Nephron (organoid): ENCODE results near the gene PLCXD3.

Experiments
- H3K27ac Mint-ChIP-seq, 3 experiments: 2 replicates each; pipeline ENCODE4 v1.8.0; 2020; ENCODE audit warnings: mixed read lengths in 3 of 3, mild to moderate bottlenecking in 2 of 3, moderate library complexity in 1 of 3
- H3K27me3 Mint-ChIP-seq: 2 replicates; pipeline ENCODE4 v1.8.0; 2021; ENCODE audit warnings: low read depth, mild to moderate bottlenecking, moderate library complexity, mixed read lengths
- H3K36me3 Mint-ChIP-seq: 2 replicates; pipeline ENCODE4 v1.8.0; 2020; ENCODE audit warnings: low read depth, mixed read lengths
- H3K4me1 Mint-ChIP-seq: 2 replicates; pipeline ENCODE4 v1.8.0; 2020; ENCODE audit warnings: mixed read lengths
- H3K4me3 Mint-ChIP-seq, 3 experiments: 2 replicates each; pipeline ENCODE4 v1.8.0; 2020; ENCODE audit warnings: mild to moderate bottlenecking in 3 of 3, mixed read lengths in 3 of 3, moderate library complexity in 2 of 3
- H3K9me3 Mint-ChIP-seq: 2 replicates; pipeline ENCODE4 v1.8.0; 2020; ENCODE audit warnings: mixed read lengths
- CTCF ChIP-seq, 3 experiments: fragments of 200-600 bp; sonication (generic); IDR thresholded peaks; one replicate each; pipeline ENCODE4 v1.5.0; 2021; ENCODE audit warnings: antibody characterized with exemption in 3 of 3; ENCODE audit not compliant: unreplicated experiment in 3 of 3

Gene PLCXD3

GRCh38 chr5:41356786-41357185, 153.6 kb downstream of the PLCXD3 start:
- H3K9me3 Mint-ChIP-seq: peaks cover 14% of the 10 kb centered on the region
- no peak overlapping the region for H3K27ac Mint-ChIP-seq
- no peak overlapping the region for H3K4me3 Mint-ChIP-seq
- H3K36me3 Mint-ChIP-seq: no peaks in the 10 kb centered on the region
- TF ChIP-seq CTCF (IDR thresholded peaks at IDR 0.05; ENCODE audit: unreplicated experiment in 3 of 3): no peak
- no peaks in the 10 kb centered on the region for H3K27me3 Mint-ChIP-seq
- no peaks in the 10 kb centered on the region for H3K4me1 Mint-ChIP-seq

- H3K4me1 Mint-ChIP-seq: no peaks in the 10 kb centered on the region
- TF ChIP-seq CTCF (IDR thresholded peaks at IDR 0.05; ENCODE audit: unreplicated experiment in 3 of 3): no peak
- H3K9me3 Mint-ChIP-seq: no peaks in the 10 kb centered on the region
- H3K27ac Mint-ChIP-seq: no peak overlapping the region
- H3K36me3 Mint-ChIP-seq: no peaks in the 10 kb centered on the region
- H3K27me3 Mint-ChIP-seq: no peaks in the 10 kb centered on the region
- H3K4me3 Mint-ChIP-seq: no peak overlapping the region
These were observed 160.6 kb downstream of the PLCXD3 start for GRCh38 chr5:41349846-41350245.

- no peak overlapping the region for H3K27ac Mint-ChIP-seq
- no peaks in the 10 kb centered on the region for H3K36me3 Mint-ChIP-seq
- H3K27me3 Mint-ChIP-seq: no peaks in the 10 kb centered on the region
- no peak for TF ChIP-seq CTCF (IDR thresholded peaks at IDR 0.05; ENCODE audit: unreplicated experiment in 3 of 3)
- no peaks in the 10 kb centered on the region for H3K9me3 Mint-ChIP-seq
- H3K4me3 Mint-ChIP-seq: no peak overlapping the region
- H3K4me1 Mint-ChIP-seq: no peaks in the 10 kb centered on the region
These were observed 162.8 kb downstream of the PLCXD3 start for GRCh38 chr5:41347569-41347968.

- no peak overlapping the region for H3K4me3 Mint-ChIP-seq
- no peaks in the 10 kb centered on the region for H3K27me3 Mint-ChIP-seq
- no peak overlapping the region for H3K27ac Mint-ChIP-seq
- no peaks in the 10 kb centered on the region for H3K4me1 Mint-ChIP-seq
- H3K36me3 Mint-ChIP-seq: no peaks in the 10 kb centered on the region
- no peak for TF ChIP-seq CTCF (IDR thresholded peaks at IDR 0.05; ENCODE audit: unreplicated experiment in 3 of 3)
- no peaks in the 10 kb centered on the region for H3K9me3 Mint-ChIP-seq
These were observed 163.8 kb downstream of the PLCXD3 start for GRCh38 chr5:41346609-41347008.

- Mint-ChIP-seq H3K4me3 (no peak overlapping the region), H3K27ac (no peak overlapping the region), H3K27me3 (no peaks in the 10 kb centered on the region), H3K9me3 (no peaks in the 10 kb centered on the region), H3K4me1 (no peaks in the 10 kb centered on the region), H3K36me3 (no peaks in the 10 kb centered on the region)
- no peak for TF ChIP-seq CTCF (IDR thresholded peaks at IDR 0.05; ENCODE audit: unreplicated experiment in 3 of 3)
These were observed 165.1 kb downstream of the PLCXD3 start for GRCh38 chr5:41345295-41345694.

GRCh38 chr5:41339339-41339738, 171.1 kb downstream of the PLCXD3 start:
- Mint-ChIP-seq H3K4me3 (no peak overlapping the region), H3K36me3 (no peaks in the 10 kb centered on the region), H3K9me3 (no peaks in the 10 kb centered on the region), H3K4me1 (peaks cover 37% of the 10 kb centered on the region), H3K27me3 (no peaks in the 10 kb centered on the region), H3K27ac (peak overlapping the region in 1 of 3 experiments; percentile 76)
- TF ChIP-seq CTCF (IDR thresholded peaks at IDR 0.05; ENCODE audit: unreplicated experiment in 3 of 3): no peak
